Uterus (tissue), 2 donors: ENCODE measurements around the gene METTL2B.

Experiments
- CTCF ChIP-seq, 4 experiments: fragments of 200-600 bp in 2 of 4; fragments of 450-650 bp in 2 of 4; sonication (generic) in 2 of 4; IDR thresholded peaks; one replicate each; pipeline ENCODE4 v1.5.1; 2016 to 2019; ENCODE audit warnings: antibody characterized with exemption in 4 of 4, mild to moderate bottlenecking in 2 of 4, moderate library complexity in 1 of 4
- POLR2A ChIP-seq, 2 donors: fragments of 450-650 bp; IDR thresholded peaks; one replicate each; pipeline ENCODE4 v1.6.1; 2016; ENCODE audit warnings: antibody characterized with exemption in 2 of 2, mild to moderate bottlenecking in 1 of 2, moderate library complexity in 1 of 2

GRCh38 chr7:128453836-128454804 is 22.4 kb upstream of the METTL2B start:
- TF ChIP-seq CTCF (IDR thresholded peaks at IDR 0.05) (peak in 1 of 4 experiments; percentile 2), POLR2A (IDR thresholded peaks at IDR 0.05) (peak in 1 of 2 donors; percentile 52)
